ENCODE data around the gene HSPA9. TPM values are rescaled to one million over a fixed set of nuclear protein-coding genes. Genes with fewer than 3 reads are reported as not detected.

HSPA9 gene
- total and polyA plus RNA-seq, 9 of the 15 experiments (the other 6 are each of a cell fraction or from before 2014, with no cell fraction given) = 195 to 583 (median 514) TPM

DNA sequence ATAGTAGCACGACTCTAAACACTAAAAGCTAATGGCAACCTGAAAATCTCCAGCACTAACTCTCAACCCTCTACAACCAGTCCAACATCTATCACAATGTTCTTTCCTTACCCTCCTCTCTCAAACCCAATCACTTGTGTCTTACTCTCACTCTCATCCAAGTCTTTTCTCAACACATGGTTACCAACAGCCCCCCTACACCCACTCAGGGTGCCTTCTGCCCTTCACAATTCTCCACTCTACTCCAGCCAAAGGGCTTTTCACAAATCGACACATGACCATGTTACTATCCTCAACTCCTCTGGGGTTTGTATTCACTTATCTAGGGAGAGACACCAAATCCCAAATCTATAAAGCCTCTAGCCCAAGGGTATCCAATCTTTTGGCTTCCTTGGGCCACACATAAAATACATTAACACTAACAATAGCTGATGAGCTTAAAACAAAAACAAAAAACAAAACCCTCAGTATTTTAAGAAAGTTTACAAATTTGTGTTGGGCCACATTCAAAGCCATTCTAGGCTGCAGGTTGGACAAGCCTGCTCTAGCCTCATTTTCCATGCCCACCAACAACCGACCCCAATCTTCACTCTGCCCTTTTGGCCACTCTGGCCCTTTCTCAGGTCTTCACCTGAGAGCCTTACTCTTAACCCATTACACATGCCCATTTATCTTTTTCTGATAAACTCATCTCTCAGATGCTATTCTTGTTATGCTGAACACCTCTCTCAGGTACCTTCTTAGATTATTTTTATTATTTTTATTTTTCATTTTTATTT is 11.7 kb downstream of the HSPA9 start (continued):
- TF ChIP-seq POLR2B (IDR thresholded peaks at IDR 0.05; ENCODE audit: low read depth, partially characterized antibody) = peak; percentile 58
- TF ChIP-seq, protein P1, sequence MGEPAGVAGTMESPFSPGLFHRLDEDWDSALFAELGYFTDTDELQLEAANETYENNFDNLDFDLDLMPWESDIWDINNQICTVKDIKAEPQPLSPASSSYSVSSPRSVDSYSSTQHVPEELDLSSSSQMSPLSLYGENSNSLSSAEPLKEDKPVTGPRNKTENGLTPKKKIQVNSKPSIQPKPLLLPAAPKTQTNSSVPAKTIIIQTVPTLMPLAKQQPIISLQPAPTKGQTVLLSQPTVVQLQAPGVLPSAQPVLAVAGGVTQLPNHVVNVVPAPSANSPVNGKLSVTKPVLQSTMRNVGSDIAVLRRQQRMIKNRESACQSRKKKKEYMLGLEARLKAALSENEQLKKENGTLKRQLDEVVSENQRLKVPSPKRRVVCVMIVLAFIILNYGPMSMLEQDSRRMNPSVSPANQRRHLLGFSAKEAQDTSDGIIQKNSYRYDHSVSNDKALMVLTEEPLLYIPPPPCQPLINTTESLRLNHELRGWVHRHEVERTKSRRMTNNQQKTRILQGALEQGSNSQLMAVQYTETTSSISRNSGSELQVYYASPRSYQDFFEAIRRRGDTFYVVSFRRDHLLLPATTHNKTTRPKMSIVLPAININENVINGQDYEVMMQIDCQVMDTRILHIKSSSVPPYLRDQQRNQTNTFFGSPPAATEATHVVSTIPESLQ (CRISPR knock-in tag; IDR thresholded peaks at IDR 0.05) = no peak
- no peak for TF ChIP-seq NRF1 (conservative IDR thresholded peaks at IDR 0.05 in 1 of 2, IDR thresholded peaks at IDR 0.05 in 1 of 2)

DNA sequence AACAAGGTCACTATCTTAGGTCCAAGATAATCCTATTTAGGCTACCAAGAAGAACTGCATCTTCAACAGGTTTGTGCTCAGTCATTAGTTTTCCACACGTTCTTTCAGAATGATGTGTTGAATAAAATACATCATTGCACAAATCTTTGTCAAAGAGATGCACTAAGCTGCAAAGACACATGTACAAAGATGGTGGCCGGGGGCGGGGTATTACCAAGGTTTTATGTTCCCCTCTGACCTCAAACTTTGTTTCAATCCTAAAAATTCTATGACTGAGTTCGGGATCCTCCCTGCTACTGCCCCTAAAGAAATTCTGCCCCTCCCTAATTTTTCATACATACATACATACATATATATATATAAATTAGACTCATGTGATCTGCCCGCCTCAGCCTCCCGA is 14.2 kb downstream of the HSPA9 start:
- in situ Hi-C loops (cut with MboI) = no loop called here
- BruUV-seq (replicated peaks) = no TSS peak
- POLR2A ChIA-PET = interaction anchor here (0.6 to 1.7 kb wide), 3 partner anchors 12 to 17 kb away, joined by 3 to 7 read pairs (median 5); partner anchors contain the start of gene ETF1

More for the DNA sequence above, 14.2 kb downstream of the HSPA9 start:
- no peak for FAIRE-seq
- Histone ChIP-seq H3K79me2 (ENCODE audit: control insufficient read depth, insufficient read depth, low read length) (peaks cover 59% of the 10 kb centered on the region), H2AFZ (ENCODE audit: low read depth, low read length) (no peak overlapping the region), H3K4me3 (no peak overlapping the region), H4K20me1 (replicated peaks; ENCODE audit: control insufficient read depth, insufficient read depth, low read length) (peaks cover 13% of the 10 kb centered on the region), H3K27ac (ENCODE audit: extremely low read depth, low read depth, low read length) (no peak overlapping the region), H3K9me1 (ENCODE audit: control insufficient read depth, insufficient read depth, low read length) (no peaks in the 10 kb centered on the region), H3K27me3 (ENCODE audit: control insufficient read depth in 2 of 2, insufficient read depth in 2 of 2, low read length in 2 of 2) (no peaks in the 10 kb centered on the region), H3K9ac (ENCODE audit: insufficient read depth in 1 of 2, low read depth in 2 of 2, low read length in 2 of 2) (no peak overlapping the region), H3K4me2 (ENCODE audit: insufficient read depth, low read length) (no peak overlapping the region), H3K36me3 (ENCODE audit: control insufficient read depth, insufficient read depth, low read length) (peaks cover 95% of the 10 kb centered on the region), H3K9me3 (replicated peaks; ENCODE audit: control insufficient read depth, insufficient read depth, low read depth, low read length) (no peaks in the 10 kb centered on the region), H3K4me1 (replicated peaks in 1 of 2; ENCODE audit: control insufficient read depth in 2 of 2, insufficient read depth in 2 of 2, low read length in 2 of 2) (no peaks in the 10 kb centered on the region)
- TF ChIP-seq ASH1L (IDR thresholded peaks at IDR 0.05; ENCODE audit: borderline replicate concordance, low read depth, partially characterized antibody) (no peak), RFX5 (IDR thresholded peaks at IDR 0.05; ENCODE audit: low read depth, low read length) (no peak), RBFOX2 (IDR thresholded peaks at IDR 0.05; ENCODE audit: low read depth, low read length) (peak; percentile 50; the same call in 1 of the 2 replicates)
- peak in 1 of 4 experiments; percentile 21 for DNase-seq (ENCODE audit: extremely low read depth in 1 of 4, low spot score in 3 of 4)
- intact Hi-C loops (cut with micrococcal nuclease) = no loop called here
- 95% methylated on average over 6 of the region's 6 CpGs for WGBS (ENCODE audit: insufficient coverage, low coverage, missing lambda C conversion rate)
- CTCF ChIA-PET (ENCODE audit: low intra/inter-chr PET ratio) = no interaction called here
- ATAC-seq = no peak

All from K562 (cell line).